Diencephalon (tissue), 1 donor: ENCODE data around the gene SSRP1. TPM values are rescaled to one million over a fixed set of nuclear protein-coding genes. Genes with fewer than 3 reads are reported as not detected.

Experiments used
- total RNA-seq: library from RNA; depleted of rRNA; stranded (reverse); fragments of >200 nt; gene quantifications from one replicate; pipeline ENCODE4 v1.2.3, GENCODE V29; 2014

SSRP1 gene
- total RNA-seq, result 52.8 TPM

GRCh38 chr11:57335343-57336110 is at the start of gene SSRP1:
TSS of gene SSRP1 (minus strand) at chr11:57335892. CDS start at chr11:57335121, 771 bp downstream.

GRCh38 chr11:57380975-57381374 is 45.3 kb upstream of the SSRP1 start, which contains the start of gene PRG3:
TSS of gene PRG3 (minus strand) at chr11:57381150. CDS start at chr11:57380708, 442 bp downstream.

GRCh38 chr11:57338142-57338541 is 2.5 kb upstream of the SSRP1 start, which contains the start of gene P2RX3:
TSS of gene P2RX3 (plus strand) at chr11:57338352. CDS start at chr11:57338551, 199 bp downstream.

DNA sequence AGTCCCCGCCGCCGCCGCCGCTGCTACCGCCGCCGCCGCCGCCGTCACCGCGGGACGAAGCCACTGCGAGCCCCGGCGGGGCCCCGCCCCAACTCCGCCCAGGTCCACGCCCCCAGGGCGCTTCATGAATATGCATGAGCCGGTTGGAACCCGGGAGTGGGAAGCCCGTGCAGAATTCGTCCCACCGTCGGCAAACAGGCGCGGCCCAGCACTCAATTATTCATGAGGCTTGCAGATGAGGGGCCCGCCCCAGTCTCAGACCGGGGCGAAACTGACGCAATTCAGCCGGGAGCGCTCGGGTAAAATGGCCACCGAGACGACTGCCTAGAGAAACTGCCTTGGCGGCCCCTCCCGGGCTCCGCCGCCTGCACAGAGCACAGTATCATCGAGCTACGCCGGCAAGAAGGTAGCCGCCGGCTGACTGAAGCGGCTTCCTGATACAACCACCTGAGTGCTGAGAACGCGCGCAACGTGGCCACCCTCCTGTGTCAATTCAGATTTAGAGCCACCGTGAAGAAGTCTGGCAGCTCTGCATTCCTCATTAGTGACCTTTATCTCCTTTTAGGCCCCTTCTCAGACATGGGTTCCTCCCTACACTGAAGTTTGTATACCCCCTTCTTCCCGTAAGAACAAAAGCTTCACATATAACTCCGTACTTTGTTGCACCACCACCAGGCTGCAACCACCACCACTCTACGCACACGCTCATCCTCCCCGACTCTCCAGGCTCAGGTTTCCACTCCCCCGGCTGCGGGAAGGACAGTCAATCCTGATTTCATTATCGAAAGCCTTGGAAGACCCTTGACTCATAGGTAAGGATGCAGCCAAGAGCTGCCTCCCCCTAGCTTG is 10.6 kb downstream of the SSRP1 start, which contains the start of gene TNKS1BP1:
TSS of gene TNKS1BP1 (minus strand) at position 67 of the 849 bp plus-strand sequence. CDS start 3,067 bp downstream, outside the sequence.

Other genes starting within 250 kb of the SSRP1 start
- gene LRRC55, start 153.9 kb downstream of the SSRP1 start, total RNA-seq, result 26.8 TPM
- gene APLNR, start 98.6 kb downstream of the SSRP1 start, total RNA-seq, result 25.1 TPM
- gene TNKS1BP1, start 10.9 kb downstream of the SSRP1 start, total RNA-seq, result 22.8 TPM
- gene P2RX3, start 2.5 kb upstream of the SSRP1 start, total RNA-seq, result 0.23 TPM
- not detected for gene PRG3, start 45.3 kb upstream of the SSRP1 start, total RNA-seq
- gene PRG2, start 54.8 kb upstream of the SSRP1 start, total RNA-seq, result 0.46 TPM
- gene SLC43A3, start 91.2 kb upstream of the SSRP1 start, total RNA-seq, result 8.8 TPM
- gene RTN4RL2, start 124.6 kb upstream of the SSRP1 start, total RNA-seq, result 0.46 TPM
- 2.1 TPM for gene SLC43A1, start 179.8 kb upstream of the SSRP1 start, total RNA-seq
- gene TIMM10, start 194.9 kb upstream of the SSRP1 start, total RNA-seq, result 23.3 TPM
- not detected for gene SMTNL1, start 201.7 kb upstream of the SSRP1 start, total RNA-seq
- gene UBE2L6, start 231.8 kb upstream of the SSRP1 start, total RNA-seq, result 51.4 TPM